HCT116 (cell line): ENCODE data around the gene MYCN.

ENCODE experiments used
- CTCF ChIP-seq, 3 experiments: fragments of 200-600 bp in 1 of 3; sonication (generic) in 1 of 3; IDR thresholded peaks in 2 of 3; conservative IDR thresholded peaks in 1 of 3; 2 replicates each; pipeline ENCODE4 v1.5.1; 2012 to 2017; ENCODE audit warnings: low read depth in 2 of 3, low read length in 2 of 3, antibody characterized with exemption in 1 of 3, borderline replicate concordance in 1 of 3, control low read depth in 1 of 3, mild to moderate bottlenecking in 1 of 3, mixed read lengths in 1 of 3, mixed run types in 1 of 3, moderate library complexity in 1 of 3; ENCODE audit not compliant: insufficient read depth in 1 of 3
- EZH2 ChIP-seq: fragments of 200-600 bp; sonication (generic); IDR thresholded peaks from 2 replicates; pipeline ENCODE4 v1.6.1; 2017; ENCODE audit warnings: antibody characterized with exemption, mixed run types
- POLR2A ChIP-seq: IDR thresholded peaks from 2 replicates; pipeline ENCODE4 v1.7.0; 2011; ENCODE audit warnings: borderline replicate concordance; ENCODE audit not compliant: insufficient read depth, insufficient read length; ENCODE audit errors: extremely low read depth
- POLR2AphosphoS5 ChIP-seq: IDR thresholded peaks from 2 replicates; pipeline ENCODE4 v1.6.1; 2011; ENCODE audit warnings: mild to moderate bottlenecking, low read depth, low read length, moderate library complexity
- SIN3A ChIP-seq: IDR thresholded peaks from 2 replicates; pipeline ENCODE4 v1.6.1; 2012; ENCODE audit warnings: low read depth

- TF ChIP-seq POLR2A (no peak), SIN3A (no peak), POLR2AphosphoS5 (no peak), EZH2 (no peak), CTCF (IDR thresholded peaks at IDR 0.05 in 2 of 3, conservative IDR thresholded peaks at IDR 0.05 in 1 of 3; ENCODE audit: borderline replicate concordance in 1 of 3, insufficient read depth in 1 of 3, low read depth in 2 of 3, low read length in 2 of 3) (no peak)
Measured at GRCh38 chr2:15935675-15936074, 4.7 kb upstream of the MYCN start.
